22Rv1 (cell line): ENCODE results near the gene RC3H2.

Source experiments
- H3K27ac ChIP-seq: fragments of 450-650 bp; 2 replicates; pipeline ENCODE4 v1.5.1; 2017
- ZFX ChIP-seq: fragments of 450-650 bp; IDR thresholded peaks from 2 replicates; pipeline ENCODE4 v1.6.1; 2017; ENCODE audit warnings: antibody characterized with exemption, borderline replicate concordance
- TF ChIP-seq, protein P1 (sequence below): fragments of 450-650 bp; IDR thresholded peaks from 2 replicates; pipeline ENCODE4 v1.5.1; 2017; ENCODE audit warnings: mild to moderate bottlenecking

The RC3H2 gene

DNA sequence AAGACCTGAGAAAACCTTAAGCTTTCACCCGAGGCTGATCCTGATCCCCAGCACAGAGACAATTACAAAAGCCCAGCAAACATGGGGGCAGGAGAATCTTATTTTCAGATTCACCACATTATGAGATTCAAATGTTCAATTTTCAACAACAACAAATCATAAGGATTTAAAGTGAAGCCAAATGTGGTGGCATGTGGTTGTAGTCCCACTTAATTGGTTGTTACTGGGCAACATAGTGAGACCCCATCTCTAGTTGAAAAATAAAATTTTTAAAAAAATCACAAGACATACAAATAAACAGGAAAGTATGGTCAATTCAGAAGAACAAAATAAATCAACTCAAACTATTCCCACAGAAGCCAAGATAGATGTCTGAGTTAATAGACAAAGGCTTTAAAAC, 31.7 kb upstream of the RC3H2 start:
- TF ChIP-seq, protein P1, sequence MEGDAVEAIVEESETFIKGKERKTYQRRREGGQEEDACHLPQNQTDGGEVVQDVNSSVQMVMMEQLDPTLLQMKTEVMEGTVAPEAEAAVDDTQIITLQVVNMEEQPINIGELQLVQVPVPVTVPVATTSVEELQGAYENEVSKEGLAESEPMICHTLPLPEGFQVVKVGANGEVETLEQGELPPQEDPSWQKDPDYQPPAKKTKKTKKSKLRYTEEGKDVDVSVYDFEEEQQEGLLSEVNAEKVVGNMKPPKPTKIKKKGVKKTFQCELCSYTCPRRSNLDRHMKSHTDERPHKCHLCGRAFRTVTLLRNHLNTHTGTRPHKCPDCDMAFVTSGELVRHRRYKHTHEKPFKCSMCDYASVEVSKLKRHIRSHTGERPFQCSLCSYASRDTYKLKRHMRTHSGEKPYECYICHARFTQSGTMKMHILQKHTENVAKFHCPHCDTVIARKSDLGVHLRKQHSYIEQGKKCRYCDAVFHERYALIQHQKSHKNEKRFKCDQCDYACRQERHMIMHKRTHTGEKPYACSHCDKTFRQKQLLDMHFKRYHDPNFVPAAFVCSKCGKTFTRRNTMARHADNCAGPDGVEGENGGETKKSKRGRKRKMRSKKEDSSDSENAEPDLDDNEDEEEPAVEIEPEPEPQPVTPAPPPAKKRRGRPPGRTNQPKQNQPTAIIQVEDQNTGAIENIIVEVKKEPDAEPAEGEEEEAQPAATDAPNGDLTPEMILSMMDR, result no peak
- H3K27ac ChIP-seq, result no peak overlapping the region

DNA sequence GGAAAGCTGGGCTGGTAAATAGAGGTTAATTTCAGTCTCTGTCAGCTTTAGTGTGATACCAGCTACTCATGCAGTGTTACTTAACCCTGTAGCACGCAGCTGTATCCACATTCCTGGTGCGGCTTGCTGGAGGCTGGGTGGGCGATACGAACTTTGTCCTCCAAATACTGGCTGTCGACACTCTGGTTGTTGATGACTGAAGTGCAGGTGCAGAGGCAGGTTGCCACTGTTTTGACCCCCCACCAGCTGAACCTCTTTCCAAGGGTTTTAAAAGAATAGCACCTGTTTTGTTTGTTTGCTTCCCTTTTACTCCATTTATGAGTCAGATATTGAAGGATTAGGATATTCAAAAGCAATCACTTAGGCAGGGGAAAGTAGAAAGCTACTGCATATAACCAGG, 31.3 kb upstream of the RC3H2 start:
- TF ChIP-seq, protein P1, result no peak
- no peak for TF ChIP-seq ZFX

DNA sequence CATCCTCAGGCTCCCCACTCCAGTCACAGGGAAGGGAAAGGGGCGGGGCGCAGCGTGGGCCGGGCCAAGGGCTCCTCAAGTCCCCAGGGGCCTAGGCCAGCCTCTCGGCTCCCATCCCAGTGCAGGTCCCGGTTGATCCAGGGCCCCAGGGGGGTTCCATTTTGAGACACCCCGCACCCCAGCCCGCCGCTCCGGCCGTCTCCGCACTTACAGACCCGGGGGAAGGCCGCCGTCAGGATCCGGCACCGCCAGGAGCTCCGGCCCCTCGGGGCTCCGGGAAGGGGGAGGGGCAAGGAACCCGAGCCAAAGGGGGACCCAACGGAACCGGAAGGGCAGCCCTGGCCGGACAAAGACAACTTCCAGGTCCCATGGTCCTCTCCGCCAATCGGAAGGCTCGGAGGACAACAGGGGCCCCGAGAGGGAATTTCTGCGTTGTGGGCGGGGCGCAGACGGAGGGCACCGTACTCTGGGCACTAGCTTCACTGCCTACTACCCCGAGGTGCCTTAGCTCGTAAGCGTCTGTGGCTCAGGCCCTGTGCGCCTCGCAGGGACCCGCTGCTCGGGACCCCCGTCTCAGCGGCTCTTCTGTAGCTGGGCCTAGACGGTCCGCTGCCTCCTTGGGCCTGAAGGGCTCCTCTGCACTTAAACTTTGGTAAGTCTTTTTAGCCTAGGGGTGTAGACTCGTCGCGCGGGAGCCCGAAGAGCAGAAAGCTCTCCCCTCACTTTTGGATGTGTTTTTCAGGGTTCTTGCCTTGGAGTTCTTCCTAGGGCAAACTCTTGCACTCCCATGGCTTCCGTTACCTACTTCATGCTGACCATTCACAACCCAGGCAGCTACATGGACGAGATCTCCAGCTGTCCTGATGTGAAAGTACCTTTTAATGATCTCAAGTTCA, 26.3 kb upstream of the RC3H2 start, which contains the start of gene ZBTB26:
ZBTB26 (minus strand) TSS at position 287 of the 896 bp plus-strand sequence. CDS start 11,578 bp downstream, outside the sequence.
- TF ChIP-seq ZFX, result no peak
- TF ChIP-seq, protein P1, result no peak
- H3K27ac ChIP-seq, result peak within 1 kb of the TSS; percentile 69

More for the DNA sequence above, 31.3 kb upstream of the RC3H2 start:
- no peak overlapping the region for H3K27ac ChIP-seq

DNA sequence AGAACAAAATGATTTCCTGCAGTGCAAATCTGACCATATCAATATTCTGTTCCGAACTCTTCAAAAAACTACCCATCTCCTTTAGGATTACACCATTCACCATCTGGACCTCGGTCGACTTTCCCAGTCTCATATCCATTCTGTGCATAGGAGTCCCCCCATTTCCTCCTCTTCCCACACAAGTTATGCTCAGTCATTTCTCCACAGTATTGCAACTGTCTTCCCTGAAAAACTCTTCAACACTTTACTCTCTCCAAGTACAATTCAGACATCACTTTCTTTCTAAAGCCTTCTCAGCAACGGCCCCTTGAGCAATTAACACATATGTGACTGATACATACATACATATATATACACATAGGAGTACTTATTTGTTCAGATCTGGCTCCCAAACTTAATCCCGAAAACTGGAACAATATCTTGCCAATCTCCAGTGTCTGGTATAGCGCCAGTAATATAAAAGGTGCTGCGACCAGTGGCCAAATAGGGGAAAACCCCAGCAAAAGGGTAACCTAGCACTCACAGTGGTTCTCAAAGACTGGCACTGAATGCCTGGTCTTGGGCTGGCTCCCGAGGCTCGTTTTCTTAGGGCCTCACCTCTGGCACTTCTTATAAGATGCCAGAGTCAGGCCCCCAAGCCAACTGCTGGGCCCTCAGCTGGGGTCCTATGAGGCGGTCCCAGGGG, 25.5 kb upstream of the RC3H2 start:
- H3K27ac ChIP-seq, result peak overlapping the region; percentile 69
- no peak for TF ChIP-seq ZFX
- TF ChIP-seq, protein P1, result no peak

DNA sequence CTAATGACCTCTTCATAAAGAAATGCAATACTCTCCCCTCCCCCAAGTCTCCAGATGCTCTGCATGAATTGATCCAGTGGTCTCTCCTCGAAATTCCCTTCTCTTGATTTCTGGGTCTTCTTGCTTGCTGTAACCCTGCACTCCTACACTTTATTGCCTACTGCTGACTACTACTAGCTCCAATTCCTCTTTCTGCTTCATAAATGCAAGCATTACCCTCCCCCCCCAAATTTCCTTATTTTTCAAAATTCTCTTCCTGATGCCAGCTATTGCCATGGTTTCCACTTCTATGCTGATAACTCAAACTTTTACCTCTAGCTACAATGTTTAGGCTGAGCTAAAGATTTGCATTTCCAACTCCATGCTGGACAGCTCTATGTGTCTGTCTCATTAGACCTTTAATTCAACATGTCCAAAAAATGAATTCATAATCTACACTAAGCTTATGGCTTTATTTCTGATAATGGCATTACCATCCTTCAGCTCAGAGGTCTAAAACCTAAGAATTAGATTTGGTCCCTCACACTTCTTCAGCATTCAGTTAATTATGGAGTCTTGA, 24.7 kb upstream of the RC3H2 start:
- no peak for TF ChIP-seq ZFX
- TF ChIP-seq, protein P1, result no peak
- H3K27ac ChIP-seq, result no peak overlapping the region

DNA sequence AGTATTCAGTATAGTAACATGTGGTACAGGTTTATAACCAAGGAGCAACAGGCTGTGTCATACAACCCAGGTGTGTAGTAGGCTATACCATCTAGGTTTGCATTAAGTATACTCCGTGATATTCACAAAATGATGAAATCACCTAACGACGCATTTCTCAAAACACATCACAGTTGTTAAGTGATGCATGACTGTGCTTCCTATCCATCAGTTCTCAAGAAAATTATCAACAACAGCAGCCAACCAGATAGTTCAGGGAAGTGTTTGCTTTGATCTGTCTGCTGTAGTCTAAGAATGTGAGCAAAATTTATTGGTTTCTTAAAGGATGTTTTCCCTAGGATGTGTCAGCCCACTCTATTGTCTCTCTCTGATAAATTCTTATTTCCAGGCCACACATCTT, 18.8 kb upstream of the RC3H2 start:
- TF ChIP-seq, protein P1, result no peak
- TF ChIP-seq ZFX, result no peak
- no peak overlapping the region for H3K27ac ChIP-seq
